Stimulated activated naive CD8-positive, alpha-beta T cell treated with anti-CD3 and anti-CD28 coated beads, Interleukin-15, Interleukin-2, amounts not matched to agents 100 ng/mL and 50 ng/mL, for 24 hours (primary cell): ENCODE data around the gene PARVA.

Experiments used
- H3K27ac Mint-ChIP-seq: one replicate; pipeline ENCODE4 v1.8.0; 2021; ENCODE audit warnings: mild to moderate bottlenecking, mixed read lengths
- H3K27me3 Mint-ChIP-seq: one replicate; pipeline ENCODE4 v1.8.0; 2021; ENCODE audit warnings: mixed read lengths
- H3K36me3 Mint-ChIP-seq: one replicate; pipeline ENCODE4 v1.8.0; 2021; ENCODE audit warnings: low read depth, mixed read lengths
- H3K4me1 Mint-ChIP-seq: one replicate; pipeline ENCODE4 v1.8.0; 2021; ENCODE audit warnings: low read depth, mixed read lengths
- H3K4me3 Mint-ChIP-seq: one replicate; pipeline ENCODE4 v1.8.0; 2021; ENCODE audit warnings: mild to moderate bottlenecking, mixed read lengths
- H3K9me3 Mint-ChIP-seq: one replicate; pipeline ENCODE4 v1.8.0; 2021; ENCODE audit warnings: mixed read lengths

The PARVA gene

DNA sequence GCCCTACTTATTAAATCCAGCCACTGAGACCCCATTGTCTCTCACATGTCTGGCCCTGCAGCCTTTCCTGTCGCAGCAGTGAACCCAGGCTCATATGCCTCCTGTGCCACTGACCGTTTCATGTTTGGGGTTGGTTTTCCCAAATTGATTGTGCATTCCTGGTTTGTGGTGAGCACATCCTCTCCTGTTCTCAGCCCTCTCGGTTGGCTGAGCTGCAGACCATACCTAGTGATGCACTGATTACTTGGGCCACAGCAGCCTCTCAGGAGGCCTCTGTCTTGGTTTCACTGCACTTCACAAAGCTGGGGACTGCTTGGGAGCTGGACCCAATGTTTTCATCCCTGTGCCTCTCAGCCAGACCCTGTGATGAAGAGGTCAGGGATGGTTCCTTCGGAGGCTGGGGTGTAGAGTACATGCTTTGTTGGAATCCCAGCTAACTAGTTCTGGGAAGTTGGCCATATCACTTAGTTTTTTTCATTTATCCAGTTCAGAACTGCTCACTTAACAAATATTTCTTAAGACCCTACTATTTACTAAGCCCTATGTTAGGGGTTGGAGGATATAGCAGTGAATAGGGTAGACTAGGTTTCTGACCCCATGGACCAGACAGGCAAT lies 30.9 kb downstream of the PARVA start:
- H3K4me3 Mint-ChIP-seq, result no peak overlapping the region
- H3K27me3 Mint-ChIP-seq, result peaks cover 9% of the 10 kb centered on the region
- no peaks in the 10 kb centered on the region for H3K4me1 Mint-ChIP-seq
- no peak overlapping the region for H3K27ac Mint-ChIP-seq
- no peaks in the 10 kb centered on the region for H3K9me3 Mint-ChIP-seq
- H3K36me3 Mint-ChIP-seq, result no peaks in the 10 kb centered on the region

GRCh38 chr11:12409621-12410005 lies 32.2 kb downstream of the PARVA start:
- Mint-ChIP-seq H3K9me3 (no peaks in the 10 kb centered on the region), H3K4me3 (no peak overlapping the region), H3K4me1 (no peaks in the 10 kb centered on the region), H3K27ac (no peak overlapping the region), H3K36me3 (no peaks in the 10 kb centered on the region), H3K27me3 (peaks cover 9% of the 10 kb centered on the region)

DNA sequence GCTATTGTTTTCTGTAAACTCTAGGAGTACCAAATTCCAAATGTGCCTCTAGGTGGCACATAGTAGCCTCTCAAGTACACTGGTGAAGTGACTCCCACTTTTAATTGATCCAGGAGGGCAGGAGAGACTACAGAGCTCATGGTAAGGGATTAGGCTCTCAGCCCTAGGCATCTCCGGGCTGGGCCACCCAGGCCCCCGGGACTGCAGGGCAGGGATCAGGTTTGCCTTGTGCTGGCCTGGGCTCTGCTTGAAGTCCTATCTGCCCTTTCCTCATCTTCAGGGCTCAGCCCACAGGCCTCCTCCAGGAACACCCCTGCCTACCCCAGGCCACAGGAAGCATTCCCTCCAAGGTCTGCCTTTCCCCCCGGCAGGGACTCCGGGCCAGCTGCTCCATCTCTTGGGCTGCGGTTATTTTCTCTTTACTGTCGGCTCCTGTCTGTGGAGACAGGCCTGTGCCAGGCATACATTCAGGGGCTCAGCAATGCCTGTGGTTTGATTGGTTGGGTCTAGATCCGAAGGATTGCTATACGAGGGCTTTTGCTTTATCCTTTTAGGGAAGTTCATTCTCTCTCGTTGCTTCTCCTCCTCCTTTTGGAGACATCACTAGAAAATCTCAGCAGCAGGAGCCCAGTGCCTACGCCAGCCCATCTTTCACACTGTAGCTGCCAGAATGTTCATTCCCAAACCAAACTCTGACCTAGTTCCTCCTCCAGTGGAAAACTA lies 32.8 kb downstream of the PARVA start:
- H3K36me3 Mint-ChIP-seq, result no peaks in the 10 kb centered on the region
- H3K9me3 Mint-ChIP-seq, result no peaks in the 10 kb centered on the region
- no peaks in the 10 kb centered on the region for H3K4me1 Mint-ChIP-seq
- H3K27ac Mint-ChIP-seq, result no peak overlapping the region
- no peak overlapping the region for H3K4me3 Mint-ChIP-seq
- H3K27me3 Mint-ChIP-seq, result peaks cover 13% of the 10 kb centered on the region

GRCh38 chr11:12411393-12411792 lies 34.0 kb downstream of the PARVA start:
- H3K36me3 Mint-ChIP-seq, result no peaks in the 10 kb centered on the region
- no peak overlapping the region for H3K4me3 Mint-ChIP-seq
- no peak overlapping the region for H3K27ac Mint-ChIP-seq
- H3K27me3 Mint-ChIP-seq, result peaks cover 13% of the 10 kb centered on the region
- no peaks in the 10 kb centered on the region for H3K4me1 Mint-ChIP-seq
- H3K9me3 Mint-ChIP-seq, result no peaks in the 10 kb centered on the region

- H3K27ac Mint-ChIP-seq, result no peak overlapping the region
- H3K4me1 Mint-ChIP-seq, result no peaks in the 10 kb centered on the region
- H3K4me3 Mint-ChIP-seq, result no peak overlapping the region
- peaks cover 13% of the 10 kb centered on the region for H3K27me3 Mint-ChIP-seq
- H3K36me3 Mint-ChIP-seq, result no peaks in the 10 kb centered on the region
- H3K9me3 Mint-ChIP-seq, result no peaks in the 10 kb centered on the region
These were observed 34.7 kb downstream of the PARVA start for GRCh38 chr11:12411806-12412727.

- Mint-ChIP-seq H3K4me1 (no peaks in the 10 kb centered on the region), H3K27ac (no peak overlapping the region), H3K4me3 (no peak overlapping the region), H3K27me3 (peaks cover 13% of the 10 kb centered on the region), H3K9me3 (no peaks in the 10 kb centered on the region), H3K36me3 (no peaks in the 10 kb centered on the region)
These were observed 36.0 kb downstream of the PARVA start for GRCh38 chr11:12413141-12414052.

DNA sequence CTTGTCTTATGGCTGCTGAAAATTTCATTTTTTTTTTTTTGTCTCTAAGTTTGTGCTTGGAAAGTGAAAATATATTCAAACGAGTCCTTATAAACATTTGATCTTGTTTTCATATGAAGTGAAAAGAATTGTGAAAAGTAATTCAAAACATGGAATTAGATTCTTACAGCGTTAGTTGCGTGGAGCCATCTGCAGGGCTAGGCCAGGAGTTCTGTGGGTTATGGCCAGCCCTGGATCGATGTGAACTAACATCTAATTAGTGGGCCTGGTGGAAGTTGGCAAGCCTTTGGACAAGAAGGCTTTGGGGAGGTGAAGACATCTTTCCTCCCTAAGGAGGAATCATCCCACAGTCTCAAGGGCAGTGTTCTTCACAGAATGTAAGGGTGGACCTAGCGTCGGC lies 37.2 kb downstream of the PARVA start:
- H3K27me3 Mint-ChIP-seq, result peaks cover 10% of the 10 kb centered on the region
- no peak overlapping the region for H3K27ac Mint-ChIP-seq
- H3K36me3 Mint-ChIP-seq, result no peaks in the 10 kb centered on the region
- H3K4me1 Mint-ChIP-seq, result no peaks in the 10 kb centered on the region
- H3K9me3 Mint-ChIP-seq, result no peaks in the 10 kb centered on the region
- H3K4me3 Mint-ChIP-seq, result no peak overlapping the region

DNA sequence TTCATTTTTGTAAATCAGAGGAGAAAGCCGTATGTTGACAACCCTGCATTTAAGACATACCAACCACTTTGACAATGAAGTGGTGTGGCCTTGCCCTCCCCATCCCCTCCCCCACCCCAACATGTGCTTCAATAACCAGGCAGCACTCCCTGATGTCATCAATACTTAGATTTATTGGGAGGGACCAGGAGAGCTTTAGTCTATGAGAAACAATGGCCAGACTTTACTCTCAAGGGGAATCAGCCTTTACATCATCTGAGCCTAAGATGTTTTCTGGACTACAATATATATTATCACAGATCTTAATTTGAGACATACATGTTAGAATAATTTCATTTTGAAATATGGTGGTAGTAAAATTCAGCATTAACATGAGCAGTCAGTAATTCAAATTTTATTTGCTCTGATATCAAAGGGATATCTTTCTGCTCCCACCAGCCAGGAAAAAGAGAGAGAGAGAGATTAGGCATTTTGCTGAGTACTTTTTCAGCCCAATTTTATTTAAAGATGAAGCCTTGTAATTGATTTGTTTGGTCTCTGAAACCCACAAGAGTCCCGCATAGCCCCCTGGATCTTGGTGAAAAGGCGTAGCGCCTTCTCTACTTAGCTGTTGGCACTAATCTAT lies 38.1 kb downstream of the PARVA start:
- no peaks in the 10 kb centered on the region for H3K4me1 Mint-ChIP-seq
- peaks cover 8% of the 10 kb centered on the region for H3K27me3 Mint-ChIP-seq
- H3K27ac Mint-ChIP-seq, result no peak overlapping the region
- H3K36me3 Mint-ChIP-seq, result no peaks in the 10 kb centered on the region
- H3K9me3 Mint-ChIP-seq, result no peaks in the 10 kb centered on the region
- no peak overlapping the region for H3K4me3 Mint-ChIP-seq

DNA sequence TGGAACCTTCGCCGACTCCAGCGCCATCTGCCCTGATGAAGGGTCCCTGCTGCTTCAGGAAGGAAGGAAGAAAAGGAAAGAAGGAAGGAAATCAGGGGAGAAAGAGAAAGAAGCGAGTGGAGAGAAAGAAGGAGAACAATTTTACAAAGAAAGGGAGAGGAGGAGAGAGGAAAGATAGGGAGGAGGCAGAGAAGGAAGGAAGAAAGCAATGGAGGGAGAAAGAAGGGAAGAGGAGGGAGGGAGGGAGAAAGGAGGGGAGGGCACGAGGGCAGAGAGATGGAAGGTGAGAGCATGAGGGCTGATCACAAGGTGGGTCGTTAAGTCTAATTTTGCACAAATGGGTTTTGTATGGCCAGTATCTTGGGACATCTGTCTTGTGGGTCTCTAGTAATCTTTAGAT lies 39.2 kb downstream of the PARVA start:
- Mint-ChIP-seq H3K36me3 (no peaks in the 10 kb centered on the region), H3K27me3 (peaks cover 4% of the 10 kb centered on the region), H3K9me3 (no peaks in the 10 kb centered on the region), H3K4me1 (no peaks in the 10 kb centered on the region), H3K27ac (no peak overlapping the region), H3K4me3 (no peak overlapping the region)

DNA sequence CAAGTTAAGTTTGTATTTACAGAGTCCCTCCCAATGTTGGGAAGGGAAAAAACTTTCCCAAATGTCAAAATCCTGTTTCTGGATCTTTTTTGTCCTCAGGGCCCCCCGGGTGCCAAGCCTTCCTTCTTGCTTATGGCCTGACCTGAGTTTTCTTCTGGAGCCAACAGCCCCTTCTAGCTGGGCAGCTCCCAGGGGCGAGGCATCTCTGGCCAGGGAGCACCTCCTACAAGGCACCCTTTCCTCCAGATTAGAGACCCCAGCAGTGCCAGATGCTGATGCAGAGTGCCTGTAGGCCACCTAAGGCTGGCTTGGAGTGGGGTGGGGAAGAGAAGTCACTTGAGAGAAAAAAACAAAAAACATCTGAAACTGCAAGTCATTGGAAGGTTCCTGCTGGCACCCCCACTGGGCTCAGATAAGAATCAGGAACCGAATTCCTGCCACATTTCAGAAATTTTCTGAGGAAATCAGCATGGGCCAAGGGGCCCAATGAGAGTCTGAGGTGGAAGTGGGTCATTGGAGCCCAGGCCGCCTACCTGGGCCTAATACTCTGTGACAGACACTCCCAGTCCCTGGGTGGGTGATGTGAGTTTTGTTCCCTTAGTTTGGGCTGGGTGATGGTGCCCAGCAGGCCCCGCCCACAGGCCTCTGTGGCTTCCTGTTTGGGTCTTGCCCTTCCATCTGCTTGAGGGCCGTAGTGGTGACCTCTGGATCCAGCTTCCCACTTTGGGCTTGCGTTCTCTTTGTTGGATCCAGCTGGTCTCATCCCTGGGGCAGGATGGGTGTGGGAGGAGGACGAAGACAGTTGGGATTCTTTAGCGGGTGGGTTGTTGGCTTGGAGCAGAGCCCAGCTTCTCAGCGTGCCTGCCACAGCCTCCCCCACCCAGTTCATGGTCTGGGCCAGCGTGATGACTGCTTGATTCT lies 40.6 kb downstream of the PARVA start:
- Mint-ChIP-seq H3K27me3 (peaks cover 4% of the 10 kb centered on the region), H3K36me3 (no peaks in the 10 kb centered on the region), H3K4me1 (no peaks in the 10 kb centered on the region), H3K4me3 (no peak overlapping the region), H3K9me3 (no peaks in the 10 kb centered on the region), H3K27ac (no peak overlapping the region)

DNA sequence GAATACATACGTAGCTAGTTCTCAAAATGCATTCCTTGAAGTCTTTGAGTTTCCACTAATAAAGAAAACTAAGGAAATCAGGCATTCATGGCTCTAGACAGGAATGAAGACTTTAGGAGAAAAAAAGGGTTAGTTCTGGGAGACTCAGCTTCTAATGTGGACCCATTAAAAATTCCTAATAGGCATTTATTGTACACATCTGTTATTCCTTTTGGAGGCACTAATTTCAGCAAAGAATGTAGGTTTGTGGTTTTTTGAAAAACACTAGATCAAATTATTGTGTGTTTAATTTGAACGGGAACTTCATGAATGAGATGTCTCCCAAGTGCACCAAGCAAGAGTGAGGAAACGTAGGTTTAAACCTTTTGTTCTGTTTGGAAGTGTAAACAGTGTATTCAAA lies 42.7 kb downstream of the PARVA start:
- Mint-ChIP-seq H3K9me3 (no peaks in the 10 kb centered on the region), H3K4me3 (no peak overlapping the region), H3K27me3 (peaks cover 3% of the 10 kb centered on the region), H3K4me1 (no peaks in the 10 kb centered on the region), H3K27ac (no peak overlapping the region), H3K36me3 (no peaks in the 10 kb centered on the region)

DNA sequence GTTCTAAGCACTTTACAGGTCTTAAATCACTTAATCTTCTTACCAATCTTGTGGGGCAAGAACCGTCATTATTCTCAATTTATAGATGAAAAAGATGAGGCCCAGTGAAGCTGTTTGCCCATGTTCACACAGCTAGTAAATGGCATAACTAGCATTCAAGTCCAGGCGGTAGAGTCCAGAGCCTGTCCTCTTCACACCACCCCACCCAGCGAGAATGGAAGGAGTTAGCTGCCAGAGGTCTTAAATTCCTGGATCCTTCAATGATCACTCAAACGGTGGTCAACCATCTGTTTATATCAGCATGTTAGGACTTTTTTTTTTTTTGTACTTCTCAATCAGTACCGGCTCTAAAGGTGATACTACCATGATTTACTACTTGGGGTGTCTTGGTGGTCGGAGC lies 43.3 kb downstream of the PARVA start:
- H3K27me3 Mint-ChIP-seq, result peaks cover 3% of the 10 kb centered on the region
- H3K4me1 Mint-ChIP-seq, result no peaks in the 10 kb centered on the region
- H3K36me3 Mint-ChIP-seq, result no peaks in the 10 kb centered on the region
- no peaks in the 10 kb centered on the region for H3K9me3 Mint-ChIP-seq
- H3K27ac Mint-ChIP-seq, result no peak overlapping the region
- H3K4me3 Mint-ChIP-seq, result no peak overlapping the region

DNA sequence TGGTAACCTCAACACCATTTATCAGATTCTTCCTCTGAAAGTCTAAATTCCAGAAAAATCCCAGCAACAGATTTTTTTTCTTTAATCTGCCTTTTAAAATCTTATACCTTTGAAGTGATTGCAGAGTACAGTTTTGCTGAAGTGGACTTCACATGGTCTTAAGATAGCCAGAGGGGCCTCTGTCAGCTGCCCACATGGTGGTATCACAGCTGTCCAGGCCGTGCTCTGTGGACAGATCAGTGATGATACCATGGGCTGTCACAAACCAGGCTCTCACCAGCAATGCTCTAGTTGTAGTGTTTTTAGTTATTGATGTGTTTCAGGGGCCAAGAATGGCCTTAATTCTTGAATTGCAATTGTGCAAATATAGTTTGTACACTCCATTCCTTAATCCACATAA lies 44.0 kb downstream of the PARVA start:
- Mint-ChIP-seq H3K36me3 (no peaks in the 10 kb centered on the region), H3K9me3 (no peaks in the 10 kb centered on the region), H3K27me3 (peaks cover 3% of the 10 kb centered on the region), H3K27ac (no peak overlapping the region), H3K4me3 (no peak overlapping the region), H3K4me1 (no peaks in the 10 kb centered on the region)
